Stimulated activated CD8-positive, alpha-beta memory T cell treated with anti-CD3 and anti-CD28 coated beads, Interleukin-2, amount 100 ng/mL, for 48 hours (primary cell): Measurements from ENCODE around the gene TEAD1.

Experiments
- DNase-seq, 2 donors: peaks; one replicate each; pipeline ENCODE4 v3.0.0-alpha.2; 2020; ENCODE audit warnings: low read depth in 2 of 2

Gene TEAD1

DNA sequence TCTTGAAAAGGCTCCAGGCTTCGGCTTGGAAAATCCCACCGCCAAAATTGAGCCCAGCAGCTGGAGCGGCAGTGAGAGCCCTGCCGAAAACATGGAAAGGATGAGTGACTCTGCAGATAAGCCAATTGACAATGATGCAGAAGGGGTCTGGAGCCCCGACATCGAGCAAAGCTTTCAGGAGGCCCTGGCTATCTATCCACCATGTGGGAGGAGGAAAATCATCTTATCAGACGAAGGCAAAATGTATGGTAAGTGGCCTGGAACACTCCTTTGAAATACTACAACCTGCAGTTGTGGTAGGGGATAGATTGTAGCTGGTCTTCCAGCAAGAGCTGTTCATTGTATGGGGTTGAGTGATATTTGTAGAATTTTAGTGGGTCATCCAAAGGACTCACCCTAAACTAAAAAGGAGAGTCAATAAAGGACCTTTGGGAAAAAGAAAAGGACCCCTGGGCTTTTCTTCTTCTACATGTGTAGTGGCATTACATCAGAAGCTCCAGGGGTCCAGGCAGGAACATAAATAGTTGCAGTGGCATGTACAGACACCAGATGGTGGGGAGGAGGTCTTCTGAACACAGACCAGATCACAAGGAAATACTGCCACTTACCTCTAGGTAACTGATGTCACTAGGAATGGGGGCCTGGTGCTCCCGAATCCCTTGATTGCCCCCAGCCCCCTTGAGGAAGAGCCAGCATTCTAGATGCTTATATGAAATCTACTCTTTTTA, 90.1 kb downstream of the TEAD1 start:
- DNase-seq: no peak

DNA sequence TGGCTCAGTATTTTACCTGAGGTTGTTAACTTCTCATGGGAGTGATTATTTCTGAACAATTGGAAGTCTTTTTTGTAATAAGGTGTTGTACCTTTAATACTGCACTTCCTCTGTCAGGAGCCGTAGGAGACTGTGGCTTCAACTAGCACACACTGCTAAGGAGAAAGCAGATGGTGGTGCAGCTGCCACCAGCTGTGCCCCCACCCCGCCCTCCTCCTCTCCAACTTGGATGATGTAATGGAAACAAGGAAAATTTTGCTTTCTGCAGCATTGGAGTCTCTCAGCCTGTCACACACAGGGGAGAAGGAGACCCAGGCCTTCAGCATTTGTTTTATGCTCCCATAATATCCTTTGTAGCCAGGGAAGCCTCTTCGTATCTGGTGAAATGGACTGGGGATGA, 91.2 kb downstream of the TEAD1 start:
- no peak for DNase-seq

DNA sequence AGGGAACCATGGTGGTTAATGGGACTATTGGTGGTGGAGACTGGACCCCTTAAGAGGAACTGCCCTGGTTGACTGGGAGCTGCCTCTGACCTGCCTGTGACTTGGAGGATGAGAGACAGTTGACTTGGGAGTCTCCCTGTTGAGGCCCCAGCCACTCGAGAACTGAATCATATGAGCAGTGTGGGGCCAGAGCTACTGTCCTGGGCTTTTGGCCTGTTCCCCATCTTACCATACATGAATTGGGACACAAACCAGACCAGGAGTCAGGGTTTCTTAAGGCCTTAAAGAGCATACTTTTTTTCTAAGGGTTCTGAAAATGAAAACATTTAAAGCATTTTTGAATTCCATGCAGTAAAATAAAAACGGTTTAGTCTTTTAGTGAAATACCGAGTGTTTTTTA, 92.8 kb downstream of the TEAD1 start:
- no peak for DNase-seq

DNA sequence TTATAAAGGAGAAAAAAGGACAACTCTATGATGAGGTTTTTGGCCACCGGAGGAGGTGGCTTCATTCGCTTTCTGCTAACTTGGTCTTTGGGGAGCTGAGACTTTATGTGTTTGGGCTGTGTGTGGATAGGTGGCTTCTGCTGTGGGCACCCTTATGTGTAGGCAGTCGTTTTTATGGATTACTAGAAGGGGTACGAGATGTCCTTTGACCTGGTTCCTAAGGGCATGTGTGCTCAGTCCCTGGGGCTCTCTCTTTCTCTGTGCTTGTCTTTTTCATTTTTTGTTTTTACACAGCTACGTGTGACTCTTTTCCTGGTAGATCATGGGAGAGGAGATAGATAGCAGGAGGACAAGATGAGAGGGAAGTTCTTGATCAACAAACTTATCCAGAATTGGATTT, 93.4 kb downstream of the TEAD1 start:
- no peak for DNase-seq

DNA sequence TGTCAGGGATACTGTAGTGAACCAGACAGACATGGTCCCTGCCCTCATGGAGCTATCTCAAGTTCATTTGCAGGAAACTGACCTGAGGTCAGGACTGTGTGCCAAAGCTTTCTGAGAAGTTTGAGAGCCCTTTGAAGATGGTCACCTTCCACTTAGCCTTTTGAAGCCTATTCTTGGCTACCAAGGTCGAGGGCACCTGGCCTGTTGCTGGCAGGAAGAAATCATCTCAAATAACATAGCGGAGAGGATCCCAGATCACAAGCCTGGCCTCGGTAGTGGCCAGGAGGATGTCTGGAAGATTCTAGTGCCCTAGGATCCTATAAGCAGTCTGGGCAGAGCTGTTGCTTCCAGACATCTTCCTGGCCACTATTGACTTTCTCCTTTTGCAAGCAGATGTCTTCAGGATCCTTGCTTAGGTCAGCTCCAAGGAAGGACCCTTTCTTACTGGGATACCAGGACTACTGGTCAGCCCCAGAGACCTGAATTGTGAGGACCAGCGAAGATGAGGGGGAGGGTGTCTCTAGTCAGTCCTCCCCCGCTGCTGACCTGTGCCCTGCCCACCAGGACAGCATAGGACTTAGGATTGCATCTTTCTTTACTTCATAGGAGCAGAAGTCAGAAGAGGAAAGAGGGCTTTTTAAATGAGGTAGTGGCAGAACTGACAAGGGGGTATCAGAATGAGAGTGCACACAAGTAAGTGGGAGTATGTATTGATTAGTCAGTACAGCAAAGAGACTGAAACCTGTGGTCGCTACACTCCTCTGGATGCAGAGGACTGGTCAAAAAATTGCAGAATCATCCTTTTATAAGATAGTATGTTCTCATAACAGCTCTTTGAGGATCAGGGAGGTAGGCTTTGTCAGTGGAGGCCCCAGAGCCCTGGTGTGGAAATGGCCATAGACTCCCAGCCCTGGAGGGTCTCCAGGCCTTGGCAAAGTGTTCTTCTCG, 94.8 kb downstream of the TEAD1 start:
- DNase-seq: no peak

DNA sequence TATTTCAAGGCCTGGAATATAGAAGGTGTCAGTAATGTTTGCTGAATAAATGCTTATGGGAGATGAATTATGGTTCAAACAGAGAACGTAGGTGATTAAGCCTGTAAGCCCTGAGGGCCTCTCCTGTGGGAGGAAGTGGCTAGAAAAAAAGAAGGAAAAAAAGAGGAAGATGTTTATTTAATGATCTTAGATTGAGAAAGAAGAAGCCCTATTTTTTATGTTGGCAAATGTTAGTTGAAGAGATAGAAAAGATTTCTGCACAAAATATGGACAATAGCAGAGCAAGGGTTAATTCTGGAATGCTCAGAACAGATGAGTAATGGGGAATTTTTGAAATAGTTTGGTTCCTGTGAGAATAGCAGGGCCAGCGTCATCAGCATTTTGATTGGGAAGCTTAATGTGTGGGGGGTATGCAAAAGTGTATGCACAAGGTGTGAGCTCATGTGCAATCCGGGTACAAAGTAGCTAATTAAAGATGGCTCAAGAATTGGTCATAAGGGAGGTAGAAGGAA, 95.7 kb downstream of the TEAD1 start:
- no peak for DNase-seq

DNA sequence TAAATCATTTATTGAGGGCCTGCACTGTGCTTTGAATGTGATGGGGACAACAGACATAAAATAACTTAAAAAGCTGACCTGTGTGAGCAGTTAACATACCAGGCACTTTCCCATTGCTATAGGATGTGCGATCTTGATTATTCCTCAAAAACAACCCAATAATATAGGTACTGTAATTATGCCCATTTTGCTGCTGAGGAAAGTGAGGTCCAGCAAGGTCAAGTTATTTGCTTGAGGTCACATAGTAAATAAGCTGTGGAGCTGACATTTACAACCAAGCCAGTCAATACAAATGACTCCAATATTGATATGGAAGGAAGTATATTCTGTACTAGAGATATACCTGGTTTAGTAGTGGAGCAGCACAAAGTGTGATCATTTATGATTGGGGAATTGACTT, 96.2 kb downstream of the TEAD1 start:
- DNase-seq: no peak

DNA sequence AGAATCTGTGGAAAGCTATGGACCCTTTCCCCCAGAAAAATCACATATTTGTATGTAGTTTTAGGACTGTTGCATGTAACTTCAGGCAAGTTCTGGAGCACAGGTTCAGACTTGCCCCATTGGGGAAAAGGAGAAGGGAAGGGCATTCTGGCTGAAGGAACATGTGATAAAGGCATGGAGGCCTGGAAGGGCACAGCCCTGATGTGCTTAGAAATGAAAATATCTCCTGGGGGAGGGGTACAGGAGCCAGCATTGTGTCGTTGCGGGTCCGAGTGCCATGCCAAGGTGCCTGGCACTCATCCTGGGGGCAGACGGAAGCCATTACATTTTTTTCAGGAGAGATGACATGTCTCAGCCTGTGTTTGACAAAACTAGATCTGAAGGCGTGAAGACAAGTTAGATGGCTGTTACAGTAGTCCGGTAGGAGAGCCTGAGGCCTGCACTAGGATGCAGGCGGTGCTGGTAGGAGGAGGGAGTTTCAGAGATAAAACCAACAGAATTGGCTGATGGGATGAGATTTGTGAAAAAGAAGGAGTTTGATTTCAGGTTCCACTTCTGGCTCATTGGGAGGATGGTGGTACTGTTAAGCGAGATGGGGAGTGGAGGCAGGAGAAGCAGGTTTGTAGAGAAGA, 96.9 kb downstream of the TEAD1 start:
- no peak for DNase-seq

DNA sequence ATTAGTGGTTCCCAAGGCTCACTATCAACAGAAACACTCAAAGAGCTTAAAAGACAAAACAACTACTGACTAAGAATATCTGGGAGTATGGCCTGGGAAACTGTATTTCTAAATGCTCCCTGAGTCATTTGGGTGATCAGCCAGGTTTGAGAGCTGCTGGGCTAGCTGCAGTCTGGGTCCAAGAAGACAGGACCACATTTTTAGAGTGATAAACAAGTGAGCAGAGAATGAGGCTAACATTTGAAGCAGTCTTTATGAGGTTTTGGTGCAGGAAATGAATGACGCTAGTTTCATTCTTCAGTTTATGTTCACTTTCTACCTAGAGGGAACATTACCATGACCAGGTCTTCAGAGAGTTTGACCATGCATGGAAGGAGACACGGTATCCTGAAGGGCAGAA, 97.7 kb downstream of the TEAD1 start:
- no peak for DNase-seq

DNA sequence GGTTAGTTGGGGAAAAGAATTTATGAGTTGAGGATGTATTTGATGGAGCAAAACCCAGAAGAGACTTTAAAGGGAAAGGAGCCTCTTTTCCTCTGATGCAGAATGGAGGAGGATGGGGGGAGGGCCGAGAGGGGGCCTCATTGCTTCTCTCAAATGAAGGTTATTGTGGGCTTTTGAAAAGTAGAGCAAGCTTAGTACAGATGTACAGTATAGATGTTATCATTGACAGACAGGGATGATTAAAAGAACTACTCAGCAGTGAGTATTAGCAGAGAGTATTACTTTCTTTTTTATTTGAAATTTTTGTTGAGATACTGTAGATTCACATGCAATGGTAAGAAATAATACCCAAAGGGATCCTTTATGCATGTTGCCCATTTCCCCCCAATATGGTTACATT, 98.1 kb downstream of the TEAD1 start:
- no peak for DNase-seq

DNA sequence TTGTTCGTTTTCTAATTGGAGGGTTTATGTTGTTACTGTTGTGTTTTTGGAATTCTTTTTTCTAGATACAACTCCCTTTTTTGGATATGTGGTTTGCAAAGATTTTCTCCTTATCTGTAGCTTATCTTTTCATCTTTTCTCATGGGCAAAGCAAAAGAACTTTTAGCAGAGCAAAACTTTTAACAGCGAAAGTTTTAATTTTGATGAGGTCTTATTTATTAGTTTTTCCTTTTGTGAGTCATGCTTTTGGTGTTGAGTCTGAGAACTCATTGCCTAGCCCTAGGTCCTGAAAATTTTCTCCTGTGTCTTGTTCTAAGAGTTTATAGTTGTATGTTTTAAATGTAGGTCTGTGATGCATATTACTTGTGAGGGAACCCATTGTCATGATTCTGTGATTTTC, 99.4 kb downstream of the TEAD1 start:
- no peak for DNase-seq

DNA sequence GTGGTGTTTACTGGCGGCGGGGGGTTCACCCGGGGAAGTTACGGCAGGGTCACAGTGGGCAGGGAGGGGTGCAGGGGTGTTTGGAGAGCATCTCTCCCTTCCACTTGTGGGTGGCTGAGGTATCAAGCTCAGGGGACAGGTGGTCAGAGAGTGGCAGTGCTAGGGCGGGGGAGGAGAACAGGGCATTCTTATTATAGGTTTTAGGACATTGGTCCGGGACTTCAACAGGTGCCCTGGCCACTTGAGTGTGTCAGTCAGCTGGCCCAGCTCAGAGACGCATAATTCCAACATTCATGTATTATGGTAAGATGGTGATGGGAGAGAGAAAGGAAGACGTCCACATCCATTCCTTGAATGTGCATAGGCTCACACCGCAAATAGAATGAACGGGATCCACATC, 101.7 kb downstream of the TEAD1 start:
- DNase-seq: no peak

DNA sequence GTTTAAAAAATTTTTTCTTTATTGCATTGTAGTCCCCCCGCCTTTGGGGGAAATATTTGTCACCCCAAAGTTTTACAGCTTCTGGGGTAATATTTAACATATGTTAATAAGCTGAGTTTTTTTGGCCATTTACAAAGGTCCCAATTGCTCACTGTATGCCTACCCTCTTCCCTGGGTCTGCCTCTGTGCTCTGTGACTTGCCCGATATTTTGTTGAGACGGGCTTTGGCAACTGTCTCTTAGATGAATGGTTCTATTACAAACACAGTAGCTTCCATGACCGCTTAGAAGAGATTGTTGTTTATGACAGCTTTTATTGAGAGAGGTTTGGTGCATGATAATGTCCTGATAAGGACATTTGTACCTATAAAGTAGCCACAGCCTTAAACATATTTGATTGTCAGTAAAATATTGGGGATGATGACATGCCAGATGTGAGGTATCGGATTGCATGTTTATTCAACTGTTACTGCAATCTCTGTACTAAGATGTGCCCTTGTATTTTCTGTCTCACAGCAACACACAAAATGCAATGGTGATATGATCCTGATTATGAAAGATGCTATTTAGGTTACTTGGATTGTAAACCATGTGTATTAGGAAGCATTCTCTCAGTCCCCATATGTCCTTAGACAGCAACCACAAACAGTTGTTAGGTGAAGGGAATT, 103.1 kb downstream of the TEAD1 start:
- no peak for DNase-seq

DNA sequence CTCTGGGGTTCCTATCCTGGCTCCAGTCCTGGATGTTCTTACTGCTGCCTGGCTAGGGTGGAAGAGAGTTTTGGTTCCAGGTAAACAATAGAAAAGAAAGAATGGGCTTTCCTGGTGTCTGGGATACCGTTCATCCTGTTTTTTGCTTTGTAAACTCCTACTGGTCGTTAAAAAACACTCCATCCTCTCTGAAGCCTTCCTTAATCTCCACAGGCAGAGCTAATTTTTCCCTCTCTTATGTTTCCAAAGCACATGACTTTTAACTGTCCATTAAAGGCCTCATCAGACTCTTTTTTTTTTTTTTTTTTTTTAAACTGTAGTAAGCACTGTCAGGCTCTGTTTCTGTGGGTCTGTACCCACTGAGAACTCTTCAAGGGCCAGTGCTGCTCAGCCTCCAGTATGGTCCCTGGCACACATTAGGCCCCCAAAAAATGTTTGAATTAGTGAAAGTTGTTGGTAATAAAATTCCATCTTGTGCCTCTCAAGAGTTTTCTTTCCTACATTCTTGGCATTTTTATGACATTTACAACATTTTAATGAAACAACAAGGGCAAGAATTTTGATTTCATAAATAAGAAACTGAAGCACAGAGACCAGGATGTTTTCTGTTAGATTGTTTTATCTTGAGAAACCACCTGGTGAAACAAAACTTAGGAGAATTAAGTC, 104.2 kb downstream of the TEAD1 start:
- no peak for DNase-seq

DNA sequence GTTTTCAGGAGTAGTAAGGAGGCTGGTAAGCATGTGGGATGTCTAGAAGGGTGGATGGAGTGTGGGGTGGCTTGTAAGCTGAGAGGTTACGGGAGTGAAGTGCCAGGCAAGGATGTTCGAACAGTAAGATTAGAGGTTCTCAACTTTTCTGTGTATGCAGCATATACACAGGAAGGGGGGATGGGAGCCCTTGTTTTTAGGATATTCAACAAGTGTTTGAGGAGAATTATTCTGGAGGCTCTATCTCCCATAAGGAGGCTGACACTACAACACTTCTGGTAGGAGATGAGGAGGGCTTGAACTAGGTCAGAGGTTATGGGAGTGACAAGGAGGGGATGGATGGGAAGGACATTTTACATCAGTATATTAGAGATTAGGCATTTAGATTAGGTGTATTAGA, 109.5 kb downstream of the TEAD1 start:
- no peak for DNase-seq

DNA sequence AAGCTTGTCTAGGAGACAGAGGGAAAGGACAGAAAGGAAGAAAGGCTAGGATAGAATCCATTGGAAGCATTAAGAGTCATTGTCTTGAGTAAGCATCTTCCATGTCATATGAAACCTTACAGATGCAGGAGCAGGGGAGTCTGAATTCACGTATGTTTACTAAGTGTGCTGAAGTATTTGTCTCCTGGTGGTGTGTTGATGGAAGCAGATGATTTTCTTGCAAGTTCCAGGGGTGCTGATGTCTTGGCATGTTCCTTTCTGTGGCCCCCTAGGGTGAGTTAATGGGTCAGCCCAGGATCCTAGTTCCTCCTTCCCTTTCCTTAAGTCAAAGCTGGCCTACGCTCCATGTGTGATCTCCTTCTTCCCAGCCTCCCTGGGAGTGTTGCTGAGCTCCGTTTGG, 110.2 kb downstream of the TEAD1 start:
- DNase-seq: no peak

DNA sequence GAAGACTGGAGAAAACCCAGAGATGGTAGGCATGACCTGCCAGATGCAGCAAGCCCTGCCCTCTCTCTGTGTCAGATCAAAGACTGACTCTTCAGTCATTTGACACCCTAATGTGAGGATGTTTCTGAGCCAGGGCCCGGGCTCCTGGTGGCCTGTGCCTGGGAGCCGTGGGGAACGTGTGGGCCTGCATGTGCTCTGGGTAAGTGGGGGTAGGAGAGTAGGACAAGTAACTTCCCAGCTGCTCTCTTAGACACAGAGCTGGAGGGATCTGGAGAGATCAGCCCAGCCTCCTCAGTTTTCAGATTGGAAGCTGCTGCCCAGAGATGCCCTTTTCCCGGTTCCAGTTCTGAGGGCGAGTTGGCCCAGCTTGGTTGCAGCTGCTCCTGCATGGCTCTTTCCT, 110.8 kb downstream of the TEAD1 start:
- no peak for DNase-seq

DNA sequence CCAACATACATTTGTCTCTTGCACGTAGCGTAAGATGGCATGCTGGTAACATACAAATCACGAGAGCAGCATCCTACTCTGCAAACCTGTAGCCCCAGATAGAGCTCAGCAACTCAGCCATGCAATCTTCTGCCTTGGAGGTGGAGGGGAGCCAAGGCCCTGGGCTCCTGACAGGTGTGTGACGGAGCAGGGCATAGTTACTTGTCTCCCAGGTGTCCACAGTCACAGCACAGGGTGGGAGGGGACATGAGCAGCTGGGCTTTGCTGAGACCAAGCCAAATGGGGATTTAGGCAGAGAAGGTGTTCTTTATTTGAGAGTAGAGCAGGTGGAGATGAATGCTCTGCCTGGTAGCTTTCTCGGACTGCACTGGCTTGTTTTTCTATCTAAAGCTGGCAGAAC, 111.7 kb downstream of the TEAD1 start:
- DNase-seq: no peak

DNA sequence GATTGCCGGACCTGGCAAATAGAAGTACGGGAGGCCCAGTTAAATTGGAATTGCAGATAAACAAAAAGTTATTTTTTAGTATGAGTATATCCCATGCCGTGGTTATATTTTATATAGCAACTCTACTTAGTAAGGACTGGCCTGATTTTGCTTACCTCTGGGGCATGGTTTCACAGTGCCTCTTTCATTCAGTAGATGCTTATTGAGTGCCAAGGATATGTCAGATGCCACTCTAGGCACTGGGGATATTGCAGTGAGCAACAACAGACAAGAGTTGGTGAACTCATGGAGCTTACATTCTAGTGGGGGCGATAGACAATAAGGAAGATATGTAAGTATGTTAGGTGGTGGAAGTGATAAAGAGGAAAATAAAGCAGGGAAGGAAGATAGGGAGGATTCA, 112.2 kb downstream of the TEAD1 start:
- no peak for DNase-seq

DNA sequence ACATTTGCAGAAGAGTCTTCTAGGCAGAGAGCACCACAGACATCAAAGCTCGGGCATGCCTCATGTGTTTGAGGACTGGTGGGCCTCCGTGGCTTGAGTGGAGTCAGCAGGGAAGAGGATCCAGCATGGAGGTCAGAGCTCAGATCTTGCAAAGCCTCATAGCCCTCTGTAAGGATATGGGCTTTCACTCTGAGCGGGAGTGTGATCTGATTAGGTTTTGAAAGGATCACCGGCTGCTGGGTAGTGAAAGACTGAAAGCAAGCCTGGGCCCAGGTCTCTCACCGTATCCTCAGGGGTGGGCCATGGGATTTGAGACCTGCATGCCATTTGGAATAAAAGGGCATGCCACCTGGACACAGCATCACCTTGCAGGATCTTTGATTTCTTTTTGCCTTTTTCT, 112.7 kb downstream of the TEAD1 start:
- no peak for DNase-seq

DNA sequence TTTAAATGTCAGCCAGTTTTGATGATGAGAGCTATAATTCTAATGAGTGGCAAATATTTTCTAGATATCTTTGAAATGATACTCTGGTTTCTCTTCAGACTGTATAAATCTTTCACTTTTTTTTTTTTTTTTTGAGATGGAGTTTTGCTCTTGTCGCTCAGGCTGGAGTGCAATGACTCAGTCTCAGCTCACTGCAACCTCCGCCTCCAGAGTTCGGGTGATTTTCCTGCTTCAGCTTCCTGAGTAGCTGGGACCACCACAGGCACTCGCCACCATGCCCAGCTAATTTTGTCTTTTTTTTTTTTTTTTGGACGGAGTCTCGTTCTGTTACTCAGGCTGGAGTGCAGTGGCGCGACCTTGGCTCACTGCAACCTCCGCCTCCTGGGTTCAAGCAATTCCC, 113.6 kb downstream of the TEAD1 start:
- no peak for DNase-seq
